ENCODE data around the gene HHAT.

DNA sequence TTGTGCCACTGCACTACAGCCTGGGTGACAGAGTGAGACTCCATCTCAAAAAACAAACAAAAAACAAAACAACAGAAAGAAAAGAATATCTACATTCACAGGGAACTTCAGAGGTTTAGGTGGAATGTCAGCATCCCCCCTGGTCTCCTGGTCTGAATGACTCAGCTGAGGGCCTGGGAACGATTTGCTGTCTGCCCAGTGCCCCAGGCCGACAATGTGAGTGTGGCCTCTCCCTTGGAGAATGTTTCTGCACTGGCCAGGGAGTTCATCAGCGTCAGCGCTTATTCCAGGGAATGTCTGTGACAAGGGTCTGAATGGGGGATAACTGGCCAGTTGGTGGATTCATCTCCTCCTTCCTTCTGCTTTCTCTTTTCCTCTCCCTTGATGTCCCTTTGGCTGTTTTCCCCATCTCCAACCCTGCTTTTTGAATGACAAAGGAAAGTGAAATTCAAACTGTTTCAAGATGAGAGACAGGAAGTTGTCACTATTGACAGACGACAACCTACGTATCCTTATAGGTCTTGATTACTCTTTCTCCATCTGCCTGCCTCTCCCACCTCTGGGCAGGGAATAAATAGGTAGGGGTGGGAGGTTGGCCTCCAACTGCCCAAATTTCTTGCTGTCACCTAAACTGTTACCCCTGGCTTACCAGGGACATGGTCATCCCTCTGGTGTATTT is 213.1 kb downstream of the HHAT start:
- TF ChIP-seq, protein P1, sequence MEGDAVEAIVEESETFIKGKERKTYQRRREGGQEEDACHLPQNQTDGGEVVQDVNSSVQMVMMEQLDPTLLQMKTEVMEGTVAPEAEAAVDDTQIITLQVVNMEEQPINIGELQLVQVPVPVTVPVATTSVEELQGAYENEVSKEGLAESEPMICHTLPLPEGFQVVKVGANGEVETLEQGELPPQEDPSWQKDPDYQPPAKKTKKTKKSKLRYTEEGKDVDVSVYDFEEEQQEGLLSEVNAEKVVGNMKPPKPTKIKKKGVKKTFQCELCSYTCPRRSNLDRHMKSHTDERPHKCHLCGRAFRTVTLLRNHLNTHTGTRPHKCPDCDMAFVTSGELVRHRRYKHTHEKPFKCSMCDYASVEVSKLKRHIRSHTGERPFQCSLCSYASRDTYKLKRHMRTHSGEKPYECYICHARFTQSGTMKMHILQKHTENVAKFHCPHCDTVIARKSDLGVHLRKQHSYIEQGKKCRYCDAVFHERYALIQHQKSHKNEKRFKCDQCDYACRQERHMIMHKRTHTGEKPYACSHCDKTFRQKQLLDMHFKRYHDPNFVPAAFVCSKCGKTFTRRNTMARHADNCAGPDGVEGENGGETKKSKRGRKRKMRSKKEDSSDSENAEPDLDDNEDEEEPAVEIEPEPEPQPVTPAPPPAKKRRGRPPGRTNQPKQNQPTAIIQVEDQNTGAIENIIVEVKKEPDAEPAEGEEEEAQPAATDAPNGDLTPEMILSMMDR (IDR thresholded peaks at IDR 0.05; ENCODE audit: low read depth, low read length), result no peak
- TF ChIP-seq POLR2A (IDR thresholded peaks at IDR 0.05; ENCODE audit: extremely low read depth, insufficient read length), result no peak
- TF ChIP-seq MYC (IDR thresholded peaks at IDR 0.05; ENCODE audit: low read depth, low read length), result no peak
- TF ChIP-seq MAX (IDR thresholded peaks at IDR 0.05; ENCODE audit: low read depth, low read length), result no peak
